GM23338 (cell line): ENCODE data around the gene SCYGR2. TPM values are rescaled to one million over a fixed set of nuclear protein-coding genes. Genes with fewer than 3 reads are reported as not detected.

ENCODE experiments used
- ATAC-seq: fragments of 200-7000 bp; cut with Tn5 transposase; 3 replicates; pipeline ENCODE4 v1.9.1; 2020
- DNase-seq: peaks from one replicate; pipeline ENCODE4 v3.0.0-alpha.2; 2015; ENCODE audit warnings: low spot score
- H2AFZ ChIP-seq: fragments of 200-600 bp; sonication (generic); 2 replicates; pipeline ENCODE4 v1.8.0; 2016; ENCODE audit warnings: antibody characterized with exemption, mild to moderate bottlenecking, moderate library complexity
- H3F3A ChIP-seq: fragments of 200-600 bp; sonication (generic); replicated peaks from 2 replicates; pipeline ENCODE4 v1.8.0; 2017; ENCODE audit warnings: antibody characterized with exemption, mixed run types, low read depth
- H3K27ac ChIP-seq: fragments of 200-600 bp; sonication (generic); 2 replicates; pipeline ENCODE4 v1.6.1; 2016; ENCODE audit warnings: low read depth
- H3K27me3 ChIP-seq: fragments of 200-600 bp; sonication (generic); 2 replicates; pipeline ENCODE4 v1.8.0; 2016; ENCODE audit warnings: mild to moderate bottlenecking, mixed run types, moderate library complexity; ENCODE audit not compliant: insufficient read depth
- H3K36me3 ChIP-seq: fragments of 200-600 bp; sonication (generic); 2 replicates; pipeline ENCODE4 v1.8.0; 2016; ENCODE audit warnings: mild to moderate bottlenecking; ENCODE audit not compliant: insufficient read depth
- H3K4me1 ChIP-seq: fragments of 200-600 bp; sonication (generic); 2 replicates; pipeline ENCODE4 v1.8.0; 2016; ENCODE audit warnings: mild to moderate bottlenecking, moderate library complexity; ENCODE audit not compliant: insufficient read depth
- H3K4me2 ChIP-seq: fragments of 200-600 bp; sonication (generic); 2 replicates; pipeline ENCODE4 v1.7.1; 2017; ENCODE audit warnings: mixed run types
- H3K4me3 ChIP-seq: fragments of 200-600 bp; sonication (generic); 2 replicates; pipeline ENCODE4 v1.6.1; 2016; ENCODE audit warnings: mixed run types
- H3K79me2 ChIP-seq: fragments of 200-600 bp; sonication (generic); replicated peaks from 2 replicates; pipeline ENCODE4 v1.8.0; 2017; ENCODE audit warnings: mild to moderate bottlenecking; ENCODE audit not compliant: insufficient read depth
- H3K9me2 ChIP-seq: fragments of 200-600 bp; sonication (generic); 2 replicates; pipeline ENCODE4 v1.8.0; 2017; ENCODE audit not compliant: insufficient read depth
- H4K20me1 ChIP-seq: fragments of 200-600 bp; sonication (generic); replicated peaks from 2 replicates; pipeline ENCODE4 v1.8.0; 2017; ENCODE audit warnings: mild to moderate bottlenecking; ENCODE audit not compliant: insufficient read depth
- H3K27ac Mint-ChIP-seq: 2 replicates; pipeline ENCODE4 v1.8.0; 2020; ENCODE audit warnings: inconsistent platforms, mild to moderate bottlenecking, moderate library complexity, mixed read lengths
- H3K27me3 Mint-ChIP-seq: 3 replicates; pipeline ENCODE4 v1.8.0; 2022; ENCODE audit warnings: low read depth, mild to moderate bottlenecking, moderate library complexity, mixed read lengths, inconsistent platforms; ENCODE audit not compliant: insufficient read depth, poor library complexity
- H3K36me3 Mint-ChIP-seq: 3 replicates; pipeline ENCODE4 v1.8.0; 2021; ENCODE audit warnings: low read depth, mild to moderate bottlenecking, inconsistent platforms, moderate library complexity, mixed read lengths
- H3K4me1 Mint-ChIP-seq: 3 replicates; pipeline ENCODE4 v1.8.0; 2020; ENCODE audit warnings: mild to moderate bottlenecking, inconsistent platforms, mixed read lengths
- H3K4me3 Mint-ChIP-seq: 3 replicates; pipeline ENCODE4 v1.8.0; 2021; ENCODE audit warnings: moderate library complexity, mild to moderate bottlenecking, inconsistent platforms, mixed read lengths
- H3K9me3 Mint-ChIP-seq: 3 replicates; pipeline ENCODE4 v1.8.0; 2020; ENCODE audit warnings: moderate library complexity, mild to moderate bottlenecking, inconsistent platforms, mixed read lengths
- CREB1 ChIP-seq: fragments of 250-450 bp; sonication (Bioruptor Pico); IDR thresholded peaks from 2 replicates; pipeline ENCODE4 v1.5.0; 2020; ENCODE audit warnings: low read depth, mild to moderate bottlenecking, moderate library complexity
- ETS1 ChIP-seq: IDR thresholded peaks from 2 replicates; pipeline ENCODE4 v1.6.1; 2016; ENCODE audit warnings: antibody characterized with exemption
- EZH2 ChIP-seq: fragments of 200-600 bp; sonication (generic); IDR thresholded peaks from one replicate; pipeline ENCODE4 v1.8.0; 2017; ENCODE audit warnings: antibody characterized with exemption, mild to moderate bottlenecking, low read depth; ENCODE audit not compliant: unreplicated experiment
- EZH2phosphoT487 ChIP-seq: fragments of 200-600 bp; sonication (generic); IDR thresholded peaks from one replicate; pipeline ENCODE4 v1.8.1; 2018; ENCODE audit warnings: antibody characterized with exemption; ENCODE audit not compliant: unreplicated experiment
- JUNB ChIP-seq: IDR thresholded peaks from one replicate; pipeline ENCODE4 v1.6.1; 2016; ENCODE audit warnings: antibody characterized with exemption; ENCODE audit not compliant: unreplicated experiment
- NANOG ChIP-seq: IDR thresholded peaks from 2 replicates; pipeline ENCODE4 v1.6.1; 2016; ENCODE audit warnings: antibody characterized with exemption, borderline replicate concordance
- POLR2AphosphoS5 ChIP-seq: IDR thresholded peaks from 2 replicates; pipeline ENCODE4 v1.6.1; 2016; ENCODE audit warnings: antibody characterized with exemption, low read depth
- REST ChIP-seq: IDR thresholded peaks from one replicate; pipeline ENCODE4 v1.6.1; 2018; ENCODE audit warnings: antibody characterized with exemption; ENCODE audit not compliant: unreplicated experiment
- STAT1 ChIP-seq: IDR thresholded peaks from one replicate; pipeline ENCODE4 v1.6.1; 2016; ENCODE audit warnings: antibody characterized with exemption; ENCODE audit not compliant: unreplicated experiment
- ZNF114 ChIP-seq: fragments of 250-450 bp; sonication (Bioruptor Pico); IDR thresholded peaks from 2 replicates; pipeline ENCODE4 v1.5.0; 2020; ENCODE audit warnings: mild to moderate bottlenecking, moderate library complexity
- ZNF331 ChIP-seq: fragments of 250-450 bp; sonication (Bioruptor Pico); IDR thresholded peaks from 2 replicates; pipeline ENCODE4 v1.5.0; 2020; ENCODE audit warnings: low read depth, mild to moderate bottlenecking, moderate library complexity
- polyA plus RNA-seq: library from polyadenylated mRNA; unstranded; fragments of >200 nt; fragmentation: Nextera tagmentation; extraction: Ambion mirVana; gene quantifications from 2 replicates; pipeline ENCODE4 v1.2.1, GENCODE V29; 2016
- total RNA-seq: library from RNA; depleted of rRNA; stranded (reverse); fragments of >200 nt; shearing (Covaris generic); gene quantifications from 2 replicates; pipeline ENCODE4 v1.2.3, GENCODE V29; 2014

Gene SCYGR2
- total and polyA plus RNA-seq, 2 experiments from 2014 or later, result not detected

- H3K27ac Mint-ChIP-seq, result no peak overlapping the region
- no peak overlapping the region for H3K4me3 ChIP-seq
- no peaks in the 10 kb centered on the region for H3K36me3 ChIP-seq
- no peaks in the 10 kb centered on the region; the same call in 1 of the 3 replicates for H3K9me3 Mint-ChIP-seq
- H3K4me1 ChIP-seq, result peaks cover 5% of the 10 kb centered on the region; the same call in 1 of the 2 replicates
- H3K4me2 ChIP-seq, result no peak overlapping the region
- TF ChIP-seq NANOG (no peak), STAT1 (no peak), JUNB (no peak), CREB1 (CRISPR knock-in tag) (no peak), ZNF331 (CRISPR knock-in tag) (no peak), REST (no peak), ZNF114 (CRISPR knock-in tag) (no peak), POLR2AphosphoS5 (no peak), EZH2 (no peak), ETS1 (no peak), EZH2phosphoT487 (no peak)
- no peaks in the 10 kb centered on the region for H3K27me3 ChIP-seq
- DNase-seq (no peak), ATAC-seq (no peak)
- H3K4me1 Mint-ChIP-seq, result peaks cover 7% of the 10 kb centered on the region; the same call in 1 of the 3 replicates
- H3K27me3 Mint-ChIP-seq, result peaks cover 4% of the 10 kb centered on the region
- no peaks in the 10 kb centered on the region for H3K36me3 Mint-ChIP-seq
- H3F3A ChIP-seq, result no peaks in the 10 kb centered on the region
- H3K27ac ChIP-seq, result no peak overlapping the region
- peaks cover 6% of the 10 kb centered on the region; the same call in 1 of the 2 replicates for H3K9me2 ChIP-seq
- H2AFZ ChIP-seq, result no peak overlapping the region
- H3K79me2 ChIP-seq, result no peaks in the 10 kb centered on the region
- H4K20me1 ChIP-seq, result no peaks in the 10 kb centered on the region
- H3K4me3 Mint-ChIP-seq, result no peak overlapping the region
Measured at GRCh38 chr2:227592694-227593387, 5.9 kb upstream of the SCYGR2 start.

- H3K27me3 Mint-ChIP-seq, result peaks cover 4% of the 10 kb centered on the region
- peaks cover 14% of the 10 kb centered on the region; the same call in 2 of the 3 replicates for H3K4me1 Mint-ChIP-seq
- no peaks in the 10 kb centered on the region for H3K79me2 ChIP-seq
- H3K4me1 ChIP-seq, result peaks cover 10% of the 10 kb centered on the region; the same call in 1 of the 2 replicates
- H3K9me2 ChIP-seq, result peaks cover 6% of the 10 kb centered on the region; the same call in 1 of the 2 replicates
- no peak overlapping the region for H3K27ac Mint-ChIP-seq
- H3K9me3 Mint-ChIP-seq, result no peaks in the 10 kb centered on the region; the same call in 2 of the 3 replicates
- H3K36me3 ChIP-seq, result no peaks in the 10 kb centered on the region
- no peak overlapping the region for H3K27ac ChIP-seq
- H3K36me3 Mint-ChIP-seq, result no peaks in the 10 kb centered on the region
- H3K4me3 Mint-ChIP-seq, result no peak overlapping the region
- DNase-seq (no peak), ATAC-seq (peak; percentile 51; the same call in 2 of the 3 replicates)
- H3F3A ChIP-seq, result no peaks in the 10 kb centered on the region
- H2AFZ ChIP-seq, result no peak overlapping the region
- H3K4me2 ChIP-seq, result no peak overlapping the region
- H3K4me3 ChIP-seq, result no peak overlapping the region
- H4K20me1 ChIP-seq, result no peaks in the 10 kb centered on the region
- no peaks in the 10 kb centered on the region for H3K27me3 ChIP-seq
- no peak for TF ChIP-seq JUNB
- no peak for TF ChIP-seq NANOG
- no peak for TF ChIP-seq ETS1
- no peak for TF ChIP-seq EZH2
Measured at GRCh38 chr2:227595797-227596196, 2.9 kb upstream of the SCYGR2 start.
